Glomerular endothelial cell (primary cell): ENCODE results near the gene COA7. TPM values are rescaled to one million over a fixed set of nuclear protein-coding genes. Genes with fewer than 3 reads are reported as not detected.
"Not testable (repeated sequence)": the region's sequence is repeated elsewhere in the genome, so short reads cannot be mapped to it uniquely, and the experiment has no call there.

Experiments used
- DNase-seq: peaks from one replicate; pipeline ENCODE4 v3.0.0-alpha.2; 2011; ENCODE audit warnings: low read depth, low spot score; ENCODE audit errors: extremely low read depth
- total RNA-seq: library from RNA; depleted of rRNA; stranded (reverse); fragments of >200 nt; gene quantifications from 2 replicates; pipeline ENCODE4 v1.2.3, GENCODE V29; 2015

COA7 gene
- total RNA-seq, 1 donor from 2014 or later = 9.0 TPM

DNA sequence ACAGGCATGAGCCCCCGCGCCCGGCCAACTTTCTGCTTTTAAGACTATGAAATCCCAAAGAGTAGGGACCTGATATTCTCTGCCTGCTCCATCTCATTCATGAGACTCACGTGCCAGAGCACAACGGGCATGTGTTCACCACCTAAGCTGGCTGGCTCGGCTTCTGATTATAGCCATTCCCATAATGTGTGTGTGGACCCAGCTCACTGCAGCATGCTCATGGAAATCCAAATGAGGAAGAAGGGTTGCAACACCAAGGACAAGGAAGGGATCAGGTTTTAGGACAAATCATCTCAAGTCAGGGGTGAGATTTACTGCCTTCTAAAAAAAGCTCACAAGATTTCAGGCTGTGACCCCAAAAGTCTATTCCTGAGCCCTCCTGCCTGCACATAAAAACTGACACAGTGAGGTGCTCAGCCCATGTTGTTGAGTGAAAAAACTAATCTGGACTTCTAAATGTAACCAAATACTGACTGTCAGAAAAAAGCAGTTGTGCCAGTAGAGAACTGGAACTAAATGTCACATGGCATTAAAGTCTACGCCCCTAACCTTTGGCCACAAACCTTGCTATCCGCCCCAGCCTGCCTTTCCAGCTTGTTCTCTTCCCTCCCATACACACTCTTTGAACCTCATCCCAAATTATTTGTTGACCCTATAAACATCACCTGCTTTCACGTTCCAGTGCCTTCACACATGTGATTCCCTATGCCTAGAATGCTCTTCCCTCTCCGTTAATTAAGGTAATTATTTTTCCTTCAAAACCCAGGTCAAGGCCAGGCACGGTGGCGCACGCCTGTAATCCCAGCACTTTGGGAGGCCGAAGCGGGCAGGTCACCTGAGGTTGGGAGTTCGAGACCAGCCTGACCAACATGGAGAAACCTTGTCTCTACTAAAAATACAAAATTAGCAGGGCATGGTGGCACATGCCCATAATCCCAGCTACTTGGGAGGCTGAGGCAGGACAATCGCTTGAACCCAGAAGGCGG, 9.1 kb upstream of the COA7 start:
- no peak for DNase-seq

DNA sequence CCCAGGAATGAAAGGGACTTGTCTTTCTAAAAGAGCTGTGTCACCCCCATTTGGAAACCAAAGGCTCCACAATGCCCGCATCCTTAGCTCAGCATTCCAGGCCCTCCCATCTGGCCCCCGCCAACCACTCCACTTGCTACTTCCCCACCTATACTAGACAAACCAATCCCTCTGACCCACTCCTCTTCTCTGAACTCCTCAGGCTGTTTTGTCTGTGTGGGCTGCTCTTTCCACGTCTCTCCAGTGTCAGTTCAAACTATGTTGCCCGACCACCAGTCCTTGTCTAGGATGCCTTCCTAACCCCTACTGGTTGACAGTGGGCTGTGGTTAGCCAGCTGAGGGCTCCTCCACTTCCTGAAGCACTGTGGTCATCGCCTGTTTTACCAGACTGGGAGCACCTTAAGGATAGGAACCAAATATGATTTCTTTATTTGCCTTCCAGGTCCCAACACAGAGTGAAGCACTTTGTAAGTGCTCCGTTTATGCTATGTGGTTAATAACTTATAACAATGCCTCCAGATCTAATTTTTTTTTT, 8.1 kb upstream of the COA7 start:
- DNase-seq = no peak

DNA sequence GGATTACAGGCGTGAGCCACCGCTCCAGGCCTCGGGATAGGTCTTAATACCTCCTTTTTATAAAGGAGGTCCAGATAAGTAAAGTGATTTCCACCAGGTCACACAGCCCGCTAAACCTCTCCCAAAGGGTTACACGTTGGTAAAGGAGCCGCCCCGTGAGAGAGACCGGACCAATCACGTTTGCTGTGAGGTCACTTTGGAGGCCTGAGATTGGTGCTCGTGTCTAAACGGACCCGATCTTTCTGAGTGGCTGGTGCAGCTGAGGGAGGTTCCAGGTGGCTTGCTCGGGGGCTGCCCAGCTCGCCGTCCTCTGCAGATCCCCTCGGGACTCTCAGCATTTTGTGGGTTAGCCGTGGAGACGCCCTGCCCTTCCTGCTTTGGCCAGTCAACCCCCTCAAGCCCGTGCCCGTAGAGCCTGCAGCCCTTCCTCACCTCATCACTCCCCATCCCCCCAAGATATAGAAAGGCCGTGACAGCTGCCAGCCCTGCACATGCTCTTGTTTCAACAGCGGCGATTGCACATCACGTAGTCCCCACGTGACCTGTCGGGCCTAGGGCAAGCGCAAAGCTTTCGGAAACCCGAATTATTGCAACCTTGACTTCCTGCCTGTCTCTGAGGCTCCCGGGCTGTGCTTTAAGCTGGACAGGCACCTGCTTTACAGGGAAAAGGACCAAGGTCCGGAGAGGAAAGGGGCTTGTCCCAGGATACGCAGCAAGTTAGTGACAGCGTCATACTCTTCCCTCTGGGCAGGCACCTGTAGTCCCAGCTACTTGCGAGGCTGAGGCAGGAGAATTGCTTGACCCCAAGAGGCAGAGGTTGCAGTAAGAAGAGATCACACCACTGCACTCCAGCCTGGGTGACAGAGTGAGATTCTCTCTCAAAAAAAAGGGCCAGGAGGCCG, 5.0 kb upstream of the COA7 start:
- DNase-seq = peak; percentile 73

DNA sequence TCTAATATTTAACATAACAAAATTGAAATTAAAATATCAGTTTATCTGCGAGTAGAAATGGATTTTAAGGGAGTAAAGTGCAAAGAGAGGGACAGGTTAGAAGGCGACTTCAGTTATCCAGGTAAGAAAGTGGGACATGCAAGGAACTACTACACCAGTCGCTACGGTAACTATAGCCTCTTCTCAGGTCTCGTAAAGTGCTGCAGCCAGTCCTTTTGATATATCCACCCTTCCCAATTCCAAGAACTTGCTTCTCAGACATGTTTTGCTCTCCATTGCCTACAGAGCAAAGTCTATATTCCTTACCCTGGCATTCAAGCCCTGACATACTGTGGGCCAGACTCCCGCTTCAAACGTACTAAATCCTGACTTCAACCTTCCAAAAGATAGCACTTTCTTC, 2.5 kb downstream of the COA7 start:
- no peak for DNase-seq

DNA sequence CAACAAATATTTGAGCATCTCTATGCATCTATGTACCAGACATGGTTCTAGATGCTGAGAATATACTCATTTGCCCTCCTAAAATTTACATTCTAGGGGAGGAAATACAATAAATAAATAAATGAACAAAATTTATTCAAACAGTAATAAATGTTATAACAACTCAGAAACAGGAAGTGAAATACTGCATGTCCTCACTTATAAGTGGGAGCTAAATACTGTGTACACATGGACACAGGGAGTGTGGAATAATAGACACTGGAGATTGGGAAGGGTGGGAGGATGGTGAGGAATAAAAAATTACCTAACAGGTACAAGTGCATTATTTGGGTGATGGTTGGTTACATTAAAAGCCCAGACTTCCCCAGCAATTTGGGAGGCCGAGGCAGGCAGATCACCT, 4.3 kb downstream of the COA7 start:
- no peak for DNase-seq

DNA sequence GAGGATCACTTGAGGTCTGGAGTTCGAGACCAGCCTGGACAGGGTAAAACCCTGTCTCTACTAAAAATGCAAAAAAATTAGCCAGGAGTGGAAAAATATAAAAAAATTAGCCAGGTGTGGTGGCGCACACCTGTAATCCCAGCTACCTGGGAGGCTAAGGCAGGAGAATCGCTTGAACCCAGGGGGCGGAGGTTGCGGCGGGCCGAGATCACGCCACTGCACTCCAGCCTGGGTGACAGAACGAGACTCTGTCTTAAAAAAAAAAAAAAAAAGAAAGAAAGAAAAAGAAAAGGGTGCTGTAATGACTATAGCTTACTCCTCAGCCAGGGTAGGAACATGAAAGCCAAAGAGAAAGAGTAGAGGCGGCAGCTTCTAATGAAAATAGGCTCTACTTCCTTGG, 4.8 kb downstream of the COA7 start:
- DNase-seq = not testable (repeated sequence)

DNA sequence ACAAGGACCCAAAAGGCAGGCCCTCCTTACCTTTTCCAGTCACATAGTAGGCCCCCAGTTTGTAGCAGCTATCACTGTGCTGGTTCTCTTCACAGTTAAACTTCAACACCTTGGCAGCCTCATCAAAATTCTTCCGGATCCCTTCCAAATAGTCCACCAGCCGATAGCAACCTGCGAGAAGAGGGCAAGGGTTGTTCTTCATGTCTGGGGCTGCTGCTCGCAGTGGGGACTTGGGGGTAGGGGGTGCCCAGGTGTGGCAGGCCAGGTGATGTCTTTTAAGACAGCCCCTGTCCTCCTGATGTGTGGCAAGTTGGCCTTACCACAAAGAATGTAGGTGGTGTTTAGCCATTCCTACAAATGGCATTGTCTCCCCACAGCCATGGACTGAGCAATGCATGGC, 5.5 kb downstream of the COA7 start:
- no peak for DNase-seq

DNA sequence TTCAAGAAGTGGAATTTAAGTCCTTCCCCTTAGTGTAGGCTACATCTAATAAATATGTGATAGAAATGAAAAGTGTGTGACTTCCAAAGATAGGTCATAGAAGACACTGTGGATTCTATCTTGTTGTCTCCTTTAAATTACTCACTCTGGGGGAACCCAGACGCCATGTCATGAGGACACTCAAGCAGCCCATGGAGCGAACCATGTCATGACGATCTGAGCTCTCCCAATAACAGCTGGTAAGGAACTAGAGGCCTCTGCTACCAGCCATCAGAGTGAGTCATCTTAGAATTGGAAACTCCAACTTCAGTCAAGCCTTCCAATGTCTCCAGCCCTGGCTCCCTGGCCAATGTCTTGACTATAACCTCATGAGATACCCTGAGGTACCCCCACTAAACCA, 6.3 kb downstream of the COA7 start:
- no peak for DNase-seq

DNA sequence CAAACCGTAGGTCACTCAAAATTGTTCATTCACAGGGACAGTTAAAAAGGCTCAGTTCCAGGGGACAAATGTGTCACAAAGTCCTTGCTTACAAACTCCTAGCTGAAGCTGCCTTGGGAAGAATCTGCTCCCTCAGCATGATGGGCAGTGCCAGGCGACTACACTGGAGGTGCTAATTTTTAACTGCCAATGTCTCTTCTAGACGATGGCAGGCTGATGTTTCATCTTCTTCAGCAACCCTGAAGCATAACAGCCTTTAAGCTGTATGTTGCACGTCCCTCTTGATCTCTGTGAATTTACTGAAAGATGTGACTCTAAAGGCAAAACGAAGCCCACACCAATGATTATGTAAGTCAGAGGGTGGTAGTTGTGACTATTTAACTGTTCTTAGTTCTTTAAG, 11.3 kb downstream of the COA7 start:
- DNase-seq = no peak

DNA sequence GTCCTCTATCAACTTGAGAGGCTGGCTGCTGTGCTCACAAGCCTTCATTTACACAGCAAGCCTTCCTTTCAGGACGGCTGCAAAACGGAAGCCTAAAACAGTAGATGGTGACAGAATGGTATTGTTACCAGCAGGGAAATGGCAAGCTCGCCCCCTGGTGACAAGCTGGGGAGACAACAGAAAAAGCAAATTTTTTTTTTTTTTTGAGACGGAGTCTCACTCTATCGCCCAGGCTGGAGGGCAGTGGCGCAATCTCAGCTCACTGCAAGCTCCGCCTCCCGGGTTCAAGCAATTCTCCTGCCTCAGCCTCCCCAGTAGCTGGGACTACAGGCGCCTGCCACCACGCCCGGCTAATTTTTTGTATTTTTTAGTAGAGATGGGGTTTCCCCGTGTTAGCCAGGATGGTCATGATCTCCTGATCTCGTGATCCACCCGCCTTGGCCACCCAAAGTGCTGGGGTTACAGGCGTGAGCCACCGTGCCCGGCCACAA, 11.8 kb downstream of the COA7 start:
- DNase-seq = not testable (repeated sequence)

DNA sequence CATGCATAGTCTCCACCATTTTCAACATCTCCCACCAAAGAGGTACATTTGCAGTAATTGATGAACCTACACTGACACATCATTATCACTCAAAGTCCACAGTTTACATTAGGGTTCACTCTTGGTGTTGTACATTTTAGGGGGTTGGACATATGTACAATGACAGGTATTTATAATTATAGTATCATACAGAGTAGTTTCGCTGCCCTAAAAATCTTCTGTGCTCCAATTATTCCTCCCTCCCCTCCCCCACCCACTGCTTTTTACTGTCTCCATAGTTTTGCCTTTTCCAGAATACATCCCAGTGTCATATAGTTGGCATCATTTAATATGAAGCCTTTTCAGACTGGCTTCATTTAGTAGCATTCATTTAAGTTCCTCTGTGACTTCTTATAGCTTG, 13.6 kb downstream of the COA7 start:
- DNase-seq = no peak

DNA sequence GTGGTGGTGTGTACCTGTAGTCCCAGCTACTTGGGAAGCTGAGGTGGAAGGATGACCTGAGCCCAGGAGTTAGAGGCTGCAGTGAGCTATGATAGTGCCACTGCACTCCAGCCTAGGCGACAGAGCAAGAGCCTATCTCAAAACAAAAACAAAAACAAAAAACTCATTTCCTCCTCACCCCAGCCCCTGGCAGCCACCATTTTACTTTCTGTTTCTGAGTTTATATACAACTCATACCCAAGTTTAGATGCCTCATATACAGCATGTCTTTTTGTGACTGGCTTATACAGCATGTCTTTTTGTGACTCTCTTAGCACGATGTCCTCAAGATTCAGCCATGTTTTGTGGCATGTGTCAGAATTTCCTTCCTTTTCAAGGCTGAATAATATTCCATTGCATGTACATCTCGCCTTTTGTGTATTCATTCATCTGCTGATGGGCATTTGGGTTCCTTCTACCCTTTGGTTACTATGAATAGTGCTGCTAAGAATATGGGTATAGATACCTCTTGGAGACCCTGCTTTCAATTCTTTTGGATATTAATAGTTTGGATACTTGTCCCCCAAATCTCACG, 14.7 kb downstream of the COA7 start:
- DNase-seq = no peak

DNA sequence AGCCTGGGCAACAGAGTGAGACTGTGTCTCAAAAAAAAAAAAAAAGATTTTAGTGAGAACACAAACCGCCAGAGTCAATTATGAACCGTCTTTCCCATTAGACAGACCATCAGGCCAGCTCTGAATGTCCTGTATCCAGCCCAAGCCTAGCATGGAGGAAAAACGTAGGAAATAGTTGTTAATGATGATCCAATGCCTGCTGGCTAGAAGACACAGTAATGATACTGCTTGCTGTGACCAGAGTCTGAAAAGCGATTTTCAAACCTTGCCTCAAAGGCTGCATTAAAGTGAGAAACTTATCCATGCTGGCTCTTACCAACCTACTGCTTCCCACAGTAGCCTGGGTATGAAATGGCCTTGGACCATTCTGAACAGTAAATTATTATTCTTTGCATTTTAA, 17.0 kb downstream of the COA7 start:
- no peak for DNase-seq

DNA sequence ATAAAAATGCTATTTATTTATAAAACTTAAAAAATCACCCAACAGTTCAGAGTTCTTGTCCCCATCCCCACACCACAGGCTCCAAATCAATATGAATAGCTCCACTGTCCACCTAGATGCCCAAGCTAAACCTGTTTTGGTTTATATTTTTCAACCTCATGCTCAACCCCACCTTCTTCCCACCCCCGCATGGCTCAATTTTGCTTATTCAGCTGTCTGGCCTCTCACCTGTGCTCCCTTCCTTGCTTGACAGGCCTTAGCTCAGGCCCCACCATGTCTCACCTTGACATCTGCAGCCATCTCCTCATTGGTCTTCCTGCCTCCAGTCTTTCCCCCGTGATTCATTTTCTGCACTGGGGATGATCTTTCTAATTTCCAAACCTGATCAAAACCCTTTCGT, 17.8 kb downstream of the COA7 start:
- no peak for DNase-seq

DNA sequence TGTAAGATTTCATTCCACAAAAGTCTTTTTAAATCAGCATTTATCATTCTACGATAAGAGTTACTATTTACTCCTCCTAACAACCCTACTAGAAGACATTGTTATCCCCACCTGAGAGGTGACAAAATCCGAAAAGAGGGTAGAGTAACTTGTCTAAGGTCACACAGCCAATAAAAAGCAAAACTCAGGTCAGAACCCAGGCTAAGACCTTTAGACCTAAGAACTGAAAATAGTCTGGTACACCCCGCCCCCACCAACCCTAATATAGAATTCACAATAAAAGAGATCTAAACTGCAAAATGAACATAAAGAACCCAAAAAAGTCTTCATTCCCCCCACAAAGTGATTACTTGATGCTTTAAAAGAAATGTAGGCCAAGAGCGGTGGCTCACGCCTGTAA, 18.6 kb downstream of the COA7 start:
- DNase-seq = no peak

DNA sequence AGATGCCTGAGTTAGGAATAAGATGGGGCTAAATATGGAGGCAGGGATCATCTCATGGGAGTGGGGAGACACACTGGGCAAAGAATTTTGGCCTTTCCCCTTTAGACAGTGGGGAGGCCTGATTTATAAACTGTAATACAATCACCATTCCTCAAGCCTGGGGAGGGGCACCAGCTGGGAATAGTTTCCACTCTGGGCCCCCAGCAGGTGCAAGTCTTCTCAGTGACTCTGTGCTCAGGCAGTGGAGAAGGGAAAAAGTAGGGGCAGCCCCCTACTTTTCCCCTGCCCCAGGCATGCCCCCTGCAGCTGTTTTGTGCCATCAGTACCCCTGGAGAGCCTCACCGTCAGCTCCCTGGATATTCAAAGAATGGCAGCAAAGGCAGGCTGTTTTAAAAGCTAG, 19.1 kb downstream of the COA7 start:
- no peak for DNase-seq

DNA sequence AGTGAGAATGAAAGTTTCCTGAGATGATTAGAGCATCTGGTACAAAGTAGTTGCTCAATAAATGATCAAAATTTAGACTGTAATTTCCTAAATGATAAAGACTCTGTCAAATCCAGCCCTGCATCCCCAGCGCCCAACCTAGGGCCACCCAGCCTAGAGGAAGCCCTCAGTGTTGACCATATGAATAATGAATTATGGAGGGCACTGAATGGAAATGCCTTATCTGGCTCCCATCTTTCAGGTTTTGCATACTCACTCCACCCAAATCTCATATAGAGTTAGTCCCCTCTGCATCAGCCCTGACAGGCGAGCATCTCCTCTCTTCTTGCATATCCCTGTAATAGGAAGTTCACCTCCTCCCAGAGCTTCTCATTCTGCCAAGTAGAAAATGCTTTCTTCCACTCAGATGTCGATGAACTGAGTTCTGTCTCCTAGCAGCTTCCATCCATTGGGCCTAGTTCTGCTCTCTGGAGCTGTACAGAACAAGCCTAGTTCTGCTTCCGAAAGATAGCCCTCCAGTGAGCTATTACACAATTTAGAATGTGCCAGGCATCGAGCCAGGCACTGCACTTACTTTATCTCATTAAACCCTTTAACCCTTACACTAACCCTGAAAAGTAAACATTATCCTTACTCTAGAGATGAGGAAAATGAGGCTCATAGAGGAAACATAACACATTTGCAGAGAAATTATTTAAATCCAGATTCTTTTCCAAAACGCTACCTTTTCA, 20.9 kb downstream of the COA7 start:
- DNase-seq = no peak

DNA sequence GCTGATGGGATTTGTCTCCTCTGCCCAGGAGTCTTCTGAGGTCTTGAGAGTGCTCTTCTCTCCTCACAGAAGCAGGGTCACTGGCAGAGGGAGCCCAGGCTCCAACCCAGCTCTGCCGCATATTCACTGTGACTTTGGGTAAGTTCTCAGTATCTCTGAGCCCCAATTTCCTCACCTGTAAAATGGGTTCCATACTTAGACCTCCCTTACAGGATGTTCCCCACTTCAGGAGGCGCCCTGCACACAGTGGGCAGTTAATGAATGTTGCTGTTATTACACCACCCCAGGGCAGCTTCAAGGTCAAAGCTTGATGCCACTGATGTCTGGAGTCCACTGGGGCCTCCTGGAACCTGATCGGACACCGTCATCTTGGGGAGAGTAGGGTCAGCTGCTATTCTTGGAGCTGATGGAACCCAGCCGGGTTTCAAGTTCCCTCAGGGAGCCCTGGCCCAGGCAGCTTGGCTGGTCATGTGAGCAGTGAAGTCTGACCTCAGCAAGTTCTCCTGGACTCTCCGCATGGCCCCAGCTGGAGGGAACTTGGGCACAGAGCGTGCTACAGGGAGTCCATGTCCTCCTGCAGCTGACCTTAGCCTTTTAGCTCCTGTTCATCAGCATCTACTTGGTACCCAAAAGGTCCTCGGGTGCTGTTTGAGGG, 21.8 kb downstream of the COA7 start:
- no peak for DNase-seq

DNA sequence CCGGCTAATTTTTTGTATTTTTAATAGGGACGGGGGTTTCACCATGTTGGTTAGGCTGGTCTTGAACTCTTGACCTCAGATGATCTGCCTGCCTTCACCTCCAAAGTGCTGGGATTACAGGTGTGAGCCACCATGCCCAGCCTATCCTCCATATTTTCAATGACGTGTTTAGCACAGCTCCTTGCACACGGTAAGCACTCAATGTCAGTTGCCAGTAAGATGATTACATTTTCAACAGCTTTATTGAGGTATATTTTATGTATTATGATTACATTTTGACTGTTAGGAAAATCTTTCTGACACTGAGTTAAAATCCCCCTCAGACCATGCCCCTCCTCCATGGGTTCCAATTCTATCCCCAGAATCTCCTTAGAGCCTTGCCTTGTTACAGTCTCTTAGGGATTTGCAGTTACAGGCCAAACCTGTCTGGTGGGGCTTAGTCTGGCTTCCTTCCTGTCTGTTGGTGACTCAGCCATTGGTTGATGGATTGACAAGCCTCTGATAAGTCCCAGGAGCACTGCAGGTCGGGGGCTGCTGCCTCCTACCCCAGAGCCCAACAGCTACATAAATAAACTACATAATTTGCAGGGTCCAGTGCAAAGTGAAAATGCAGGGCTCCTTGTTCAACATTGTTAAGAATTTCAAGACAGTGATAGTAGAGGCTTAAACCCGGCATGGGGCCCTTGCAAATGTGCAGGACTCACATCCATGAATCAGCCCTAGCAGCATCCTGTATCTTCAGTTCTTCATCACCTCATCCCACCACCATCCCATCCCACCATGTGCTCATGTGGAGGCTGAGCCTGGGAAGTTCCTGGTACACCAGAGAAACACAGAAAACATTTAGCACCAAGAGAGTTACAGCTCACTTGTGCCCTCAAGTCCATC, 23.4 kb downstream of the COA7 start:
- no peak for DNase-seq
